ENCODE measurements around the gene SLC2A13.

GRCh38 chr12:39798977-39799376 is 306.9 kb downstream of the SLC2A13 start:
- TF ChIP-seq CTCF (IDR thresholded peaks at IDR 0.05 in 4 of 5, conservative IDR thresholded peaks at IDR 0.05 in 1 of 5) (no peak), POLR2A (IDR thresholded peaks at IDR 0.05) (no peak)
